Activated T-helper 9 cell treated with anti-CD3 and anti-CD28 coated beads, Interleukin-2, amount 50 U/mL, for 16 hours (primary cell): Measurements from ENCODE around the gene RAD23A.
A peak's percentile ranks its signal among the peaks of the same experiment; 100 is the strongest.

Source experiments
- DNase-seq: peaks from one replicate; pipeline ENCODE4 v3.0.0-alpha.2; 2020; ENCODE audit warnings: low read depth

RAD23A gene

DNA sequence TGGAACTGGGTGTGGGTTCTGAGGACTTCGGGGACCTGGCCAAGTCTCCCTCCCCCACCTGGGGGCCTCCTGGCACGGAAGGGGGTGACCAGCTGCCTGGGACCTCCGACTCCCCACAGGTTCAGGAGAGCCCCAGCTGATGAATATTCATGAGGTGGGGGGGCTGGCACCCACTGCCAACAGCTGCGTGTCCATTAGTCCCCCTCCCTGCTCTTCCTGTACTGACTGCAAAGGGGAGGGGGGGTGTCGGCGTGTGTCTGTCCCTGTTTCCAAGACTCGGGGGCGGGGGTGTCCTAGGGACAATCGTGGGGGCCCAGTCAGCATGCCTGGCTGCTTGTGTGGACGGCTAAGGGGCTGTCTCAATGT lies 39.0 kb downstream of the RAD23A start:
- no peak for DNase-seq

DNA sequence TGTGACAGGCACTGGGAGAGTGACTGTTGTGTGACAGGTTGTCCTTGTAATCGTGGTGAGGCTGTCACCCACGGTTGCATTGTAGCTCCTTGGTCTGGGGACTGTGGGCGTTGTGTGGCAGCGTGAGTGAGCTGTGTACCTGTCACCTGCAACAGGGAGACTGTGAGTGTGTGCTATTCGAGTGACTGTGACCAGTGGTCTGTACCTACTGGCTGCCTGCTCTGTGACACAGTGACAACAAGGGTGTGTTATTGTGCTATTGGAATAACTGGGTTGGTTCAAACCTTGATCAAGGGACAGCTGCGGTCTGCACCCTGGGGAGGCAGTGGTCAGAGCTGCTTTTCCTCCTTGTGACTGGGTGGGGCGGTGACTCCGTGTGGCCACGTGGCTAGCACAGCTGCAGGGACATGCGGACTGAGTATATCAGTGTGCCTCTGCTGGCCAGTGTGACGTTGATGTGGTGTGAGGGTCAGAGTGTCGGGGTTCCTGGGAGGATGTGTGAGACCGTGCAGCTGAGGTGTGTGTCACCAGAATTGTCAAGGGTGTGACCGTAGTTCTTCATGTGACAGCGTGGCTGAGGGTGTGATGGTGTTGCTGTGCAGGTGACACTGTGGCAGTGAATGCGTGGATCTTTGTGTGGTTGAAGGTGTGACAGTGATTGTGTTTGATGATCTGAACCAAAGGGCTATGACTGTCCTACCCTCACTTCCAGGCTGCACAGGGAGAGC lies 39.6 kb downstream of the RAD23A start:
- DNase-seq: no peak

DNA sequence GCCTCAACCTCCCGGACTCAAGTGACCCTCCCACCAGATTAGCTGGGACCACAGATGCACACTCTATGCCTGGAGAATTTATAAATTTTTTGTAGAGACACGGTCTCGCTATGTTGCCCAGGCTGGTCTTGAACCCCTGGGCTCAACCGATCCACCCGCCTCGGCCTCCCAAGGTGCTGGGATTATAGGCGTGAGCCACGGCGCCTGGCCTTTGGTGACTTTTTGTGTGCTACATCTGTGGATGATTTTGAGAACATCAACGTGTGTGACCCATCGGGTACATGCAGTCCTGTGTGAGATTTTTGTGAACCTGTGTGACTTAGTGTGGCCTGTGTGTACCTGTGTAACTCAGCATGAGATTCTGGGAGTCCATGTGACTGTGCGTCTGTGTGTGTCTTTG lies 41.1 kb downstream of the RAD23A start:
- DNase-seq: no peak

DNA sequence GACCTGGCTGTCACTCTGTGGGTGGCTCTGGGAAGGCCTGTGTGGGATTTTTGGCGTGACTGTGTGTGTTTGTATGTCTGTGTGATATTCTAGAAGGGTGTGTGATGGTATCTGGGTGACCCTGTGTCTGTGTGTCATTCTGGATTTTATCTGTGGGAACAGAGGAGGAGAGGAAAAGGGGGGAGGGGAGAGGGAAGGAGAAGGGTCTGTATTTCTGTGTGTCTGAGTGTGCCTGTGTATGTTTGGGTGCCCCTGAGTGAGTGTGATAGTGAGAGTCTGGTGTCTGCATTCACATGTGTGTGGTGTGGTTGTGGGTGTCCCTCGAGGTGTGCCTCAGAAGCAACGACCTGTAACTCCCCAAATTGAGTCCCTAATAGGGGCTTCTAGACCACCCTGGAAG lies 41.5 kb downstream of the RAD23A start:
- no peak for DNase-seq

DNA sequence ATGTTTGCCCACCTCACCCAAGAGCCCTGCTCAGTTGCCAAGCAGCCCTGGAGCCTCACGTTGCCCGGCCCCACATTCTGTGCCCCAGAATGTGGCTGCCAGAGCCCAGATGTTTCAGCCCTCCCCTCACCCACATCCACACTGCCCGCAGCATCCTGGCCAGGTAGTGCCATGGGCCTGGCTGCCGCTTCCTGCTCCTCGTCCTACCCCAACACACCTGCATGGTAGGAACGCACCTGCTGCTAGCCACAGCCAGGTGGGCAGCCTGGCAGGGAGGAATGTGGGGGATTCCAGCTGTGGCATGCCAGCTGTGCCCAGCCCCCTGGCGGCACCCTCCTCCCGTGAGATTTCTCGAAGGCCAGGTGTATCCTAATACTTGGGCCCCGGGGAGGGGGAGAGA lies 42.1 kb downstream of the RAD23A start:
- DNase-seq: no peak

DNA sequence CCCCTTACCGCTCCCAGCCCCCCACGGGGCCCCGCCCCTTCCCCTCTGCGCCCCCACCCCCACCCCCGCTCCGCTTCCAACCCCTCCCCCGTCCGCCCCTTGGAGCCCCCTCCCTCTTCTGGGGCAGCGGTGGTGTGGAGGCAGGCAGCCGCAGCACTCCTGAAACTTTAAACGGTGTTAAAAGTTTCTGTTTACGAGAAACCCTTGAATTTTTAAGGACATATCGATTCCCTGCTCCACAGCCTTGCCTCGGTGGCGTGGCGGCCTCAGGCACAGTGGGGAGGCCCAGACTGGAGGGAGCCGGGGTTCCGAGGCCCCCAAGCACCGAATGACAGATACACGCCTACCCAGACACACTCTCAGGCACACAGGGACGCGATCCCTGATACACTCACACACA lies 44.8 kb downstream of the RAD23A start:
- no peak for DNase-seq

DNA sequence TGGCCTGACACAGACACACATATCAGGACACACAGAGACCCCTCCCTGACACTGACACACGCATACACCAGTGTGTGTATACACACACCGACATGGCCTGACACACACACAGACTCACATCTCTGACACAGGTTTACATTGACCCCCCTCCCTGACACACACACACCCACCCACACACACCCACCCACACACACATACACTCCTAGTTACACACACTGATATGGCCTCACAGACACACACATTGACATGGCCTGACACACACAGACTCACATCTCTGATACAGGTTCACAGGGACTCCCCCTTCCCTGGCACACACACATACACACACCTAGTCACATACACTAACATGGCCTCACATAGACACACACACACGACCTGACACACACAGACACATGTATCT lies 45.2 kb downstream of the RAD23A start:
- DNase-seq: no peak

DNA sequence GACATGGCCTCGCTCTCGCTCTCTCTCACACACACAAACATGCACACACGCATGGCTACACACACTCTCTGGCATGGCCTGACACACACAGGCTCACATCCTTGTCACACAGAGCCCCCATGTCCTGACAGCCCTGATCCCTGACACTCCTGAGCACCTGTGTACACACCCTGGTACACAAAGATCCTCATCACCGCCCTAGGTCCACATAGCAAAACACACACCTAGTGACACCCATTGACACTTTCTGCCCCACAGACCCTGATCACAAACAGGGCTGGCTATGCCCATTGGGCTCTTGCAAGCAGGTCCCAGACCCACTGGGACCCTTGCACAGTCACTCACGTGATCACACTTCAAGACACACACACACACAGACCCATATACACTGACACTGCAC lies 45.6 kb downstream of the RAD23A start:
- no peak for DNase-seq

DNA sequence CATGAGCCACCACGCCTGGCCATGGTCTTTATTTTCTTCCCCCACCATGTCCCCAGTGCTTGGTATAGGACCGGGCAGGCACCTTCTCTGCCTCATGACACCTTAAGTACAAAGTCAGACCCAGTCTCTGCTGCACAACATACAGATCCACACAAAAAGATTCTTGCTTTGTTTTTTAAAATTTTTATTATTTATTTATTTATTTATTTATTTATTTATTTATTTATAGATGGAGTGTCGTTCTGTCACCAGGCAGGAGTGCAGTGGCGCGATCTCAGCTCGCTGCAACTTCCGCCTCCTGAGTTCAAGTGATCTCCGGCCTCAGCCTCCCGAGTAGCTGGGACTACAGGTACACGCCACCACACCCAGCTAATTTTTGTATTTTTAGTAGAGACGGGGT lies 47.1 kb downstream of the RAD23A start:
- no peak for DNase-seq

DNA sequence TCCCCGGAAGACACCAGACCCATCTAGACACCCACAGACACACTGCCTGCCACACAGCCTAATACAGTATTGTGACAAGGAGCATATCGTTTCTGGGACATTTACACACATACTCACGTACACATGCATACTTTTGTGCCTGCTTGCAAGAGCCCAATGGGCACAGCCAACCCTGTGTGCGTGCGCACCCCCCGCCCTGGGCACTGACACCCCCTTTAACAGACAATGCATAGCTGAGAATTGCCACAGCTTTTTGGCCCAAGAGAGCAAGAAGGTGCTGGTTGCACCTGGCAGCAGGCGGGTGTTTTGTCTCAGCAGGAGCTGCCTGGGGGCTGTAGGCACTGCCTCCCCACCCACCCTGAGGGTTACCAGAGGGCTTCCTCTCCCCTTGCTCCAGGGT lies 47.9 kb downstream of the RAD23A start:
- DNase-seq: no peak

DNA sequence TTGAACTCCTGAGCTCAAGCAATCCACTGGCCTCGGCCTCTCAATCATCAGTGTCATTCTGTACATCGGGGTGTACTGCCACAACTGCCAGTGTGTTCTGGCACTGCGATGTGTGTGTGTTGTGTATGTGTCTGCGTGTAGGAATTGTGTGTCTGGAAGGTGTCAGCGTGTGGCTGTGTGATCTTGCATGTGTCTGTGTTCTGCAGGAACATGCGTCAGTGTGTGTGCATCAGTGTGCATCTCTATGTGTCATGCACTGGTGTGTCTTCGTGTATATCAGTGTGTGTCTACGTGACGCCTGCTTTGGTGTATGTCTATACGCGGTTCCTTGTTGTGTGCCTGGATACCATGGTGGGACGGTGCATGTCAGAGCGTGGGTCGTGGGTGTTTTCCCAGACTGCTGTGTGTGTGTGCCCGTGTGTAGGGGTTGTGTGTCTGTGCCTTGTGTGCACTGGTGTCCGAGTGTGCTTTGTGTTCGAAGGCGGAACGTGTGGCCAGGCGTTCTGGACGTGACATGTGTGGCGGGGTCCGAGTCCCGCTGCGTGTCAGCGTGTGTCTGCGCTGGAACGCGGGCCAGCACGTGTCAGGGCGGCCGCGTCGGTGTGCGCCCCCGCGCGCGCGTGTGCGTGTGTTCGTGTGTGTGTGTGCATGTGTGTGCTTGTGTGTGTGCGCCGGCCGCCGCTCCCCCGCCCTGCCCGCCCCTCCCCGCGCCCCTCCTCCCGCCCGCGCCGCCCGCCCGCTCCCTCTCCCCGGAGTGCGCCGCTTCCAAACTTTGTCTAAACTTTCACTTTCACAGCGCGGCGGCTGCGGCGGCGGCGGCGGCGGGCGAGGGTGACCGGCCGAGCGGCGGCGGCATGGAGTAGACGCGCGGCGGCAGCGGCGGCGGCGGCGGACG lies 49.3 kb downstream of the RAD23A start, which contains the start of gene NFIX:
TSS of gene NFIX (plus strand) at position 775 of the 895 bp plus-strand sequence. CDS start 363 bp downstream, outside the sequence.
- DNase-seq: peak; percentile 34

DNA sequence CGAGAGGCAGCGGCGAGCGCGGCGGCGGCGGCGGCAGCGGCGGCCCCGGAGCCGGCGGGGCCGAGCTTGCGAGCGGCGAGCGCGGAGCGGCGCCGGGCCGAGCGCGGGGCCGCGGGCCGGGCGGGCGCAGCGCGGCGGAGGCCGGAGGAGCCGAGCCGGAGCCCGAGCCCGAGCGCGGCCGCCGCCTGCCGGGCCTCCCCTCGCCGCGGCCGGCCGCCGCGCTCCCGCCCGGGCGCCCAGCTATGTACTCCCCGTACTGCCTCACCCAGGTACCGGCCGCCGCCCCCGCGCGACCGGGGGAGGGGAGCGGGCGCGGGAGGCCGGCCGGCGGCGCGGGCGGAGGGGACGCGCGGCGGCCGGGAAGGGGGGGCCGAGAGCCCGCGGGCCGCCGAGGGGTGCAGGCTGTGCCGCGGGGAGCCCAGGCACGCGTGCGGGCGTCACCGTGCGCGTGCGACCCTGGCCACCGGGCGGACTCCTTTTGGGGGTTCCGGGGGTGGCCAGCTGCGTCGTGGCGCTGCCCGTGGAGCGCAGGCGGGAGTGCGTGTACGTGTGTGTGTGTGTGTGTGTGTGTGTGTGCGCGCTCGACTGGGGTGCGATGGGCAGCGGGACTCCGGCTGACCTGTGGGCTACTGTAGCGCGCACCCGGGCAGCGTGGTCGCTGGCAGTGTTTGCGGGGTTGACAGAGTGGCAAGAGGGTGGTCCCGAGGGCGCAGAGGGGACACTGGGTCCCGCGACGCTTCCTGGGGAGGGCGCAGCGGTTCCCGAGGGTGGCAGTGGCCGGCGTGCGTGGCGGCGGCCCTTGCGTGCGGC lies 50.1 kb downstream of the RAD23A start:
- no peak for DNase-seq

DNA sequence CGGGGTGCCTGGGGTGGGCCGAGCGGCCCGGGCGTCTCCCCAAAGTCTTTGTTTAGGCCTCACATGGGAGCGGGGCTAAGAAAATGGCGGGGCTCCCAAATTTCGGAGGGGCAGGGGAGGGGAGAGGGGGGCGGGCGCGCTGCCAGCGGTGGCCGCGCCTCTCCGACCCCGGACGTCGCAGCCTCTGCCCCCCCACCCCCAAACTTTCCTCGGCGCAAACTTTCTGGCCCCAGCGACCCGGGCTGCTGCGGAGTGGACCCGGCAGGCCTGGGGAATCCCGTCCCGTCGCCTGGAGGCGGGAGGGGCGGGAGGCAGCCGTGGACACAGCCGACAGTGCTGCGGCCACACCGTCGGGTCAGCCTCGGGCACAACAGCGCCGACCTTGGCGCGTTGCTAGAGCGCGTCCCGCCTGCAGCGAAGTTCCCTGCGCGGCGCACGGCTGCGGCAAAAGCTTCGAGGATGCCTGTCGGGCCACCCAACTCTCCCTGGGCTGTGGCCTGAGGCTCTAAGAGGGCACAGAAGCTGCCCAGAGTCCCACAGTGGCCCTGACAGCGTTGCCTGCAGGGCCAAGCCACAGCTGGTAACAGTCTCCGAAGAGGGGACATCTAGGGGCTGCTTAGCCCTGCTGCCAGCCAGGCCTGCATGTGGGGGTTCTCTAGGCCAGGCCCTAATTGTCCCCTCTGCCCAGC lies 50.9 kb downstream of the RAD23A start:
- DNase-seq: no peak

DNA sequence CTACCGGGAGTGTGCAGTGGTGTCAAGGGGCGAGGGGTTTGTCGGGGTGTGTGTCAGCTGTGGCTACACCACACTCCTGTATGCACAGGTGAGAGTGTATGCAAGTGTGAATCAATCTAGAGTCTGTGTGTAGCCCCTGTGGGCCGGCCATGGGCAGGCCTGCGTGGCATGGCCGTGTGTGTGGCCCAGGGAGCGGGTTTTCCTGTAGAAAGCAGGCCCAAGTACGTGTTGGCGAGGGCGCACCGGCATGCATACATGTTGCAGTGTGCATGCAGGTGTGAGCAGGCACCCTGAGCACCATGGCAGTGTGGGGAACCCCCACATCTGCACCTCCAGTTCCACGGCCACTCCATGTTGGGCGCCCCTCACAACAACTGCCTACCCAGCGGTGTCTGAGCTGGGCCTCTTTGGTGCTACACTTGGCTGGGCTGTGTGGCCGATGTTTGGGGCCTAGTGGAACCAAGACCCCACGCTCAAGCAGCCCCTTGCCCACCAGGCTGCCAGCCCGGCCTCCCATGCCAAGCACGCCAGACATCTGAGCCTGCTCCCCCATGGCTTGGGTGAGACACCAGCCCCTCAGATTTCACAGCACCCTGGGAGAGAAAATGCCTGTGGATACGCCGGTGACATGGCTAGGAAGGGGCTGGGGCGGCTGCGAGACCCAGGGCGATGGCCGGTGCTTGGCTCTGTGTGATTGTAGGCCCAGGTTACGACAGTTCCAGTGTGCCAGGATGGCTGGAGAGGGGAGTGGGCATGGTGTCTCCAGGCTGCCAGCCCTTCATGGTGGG lies 51.7 kb downstream of the RAD23A start:
- no peak for DNase-seq

DNA sequence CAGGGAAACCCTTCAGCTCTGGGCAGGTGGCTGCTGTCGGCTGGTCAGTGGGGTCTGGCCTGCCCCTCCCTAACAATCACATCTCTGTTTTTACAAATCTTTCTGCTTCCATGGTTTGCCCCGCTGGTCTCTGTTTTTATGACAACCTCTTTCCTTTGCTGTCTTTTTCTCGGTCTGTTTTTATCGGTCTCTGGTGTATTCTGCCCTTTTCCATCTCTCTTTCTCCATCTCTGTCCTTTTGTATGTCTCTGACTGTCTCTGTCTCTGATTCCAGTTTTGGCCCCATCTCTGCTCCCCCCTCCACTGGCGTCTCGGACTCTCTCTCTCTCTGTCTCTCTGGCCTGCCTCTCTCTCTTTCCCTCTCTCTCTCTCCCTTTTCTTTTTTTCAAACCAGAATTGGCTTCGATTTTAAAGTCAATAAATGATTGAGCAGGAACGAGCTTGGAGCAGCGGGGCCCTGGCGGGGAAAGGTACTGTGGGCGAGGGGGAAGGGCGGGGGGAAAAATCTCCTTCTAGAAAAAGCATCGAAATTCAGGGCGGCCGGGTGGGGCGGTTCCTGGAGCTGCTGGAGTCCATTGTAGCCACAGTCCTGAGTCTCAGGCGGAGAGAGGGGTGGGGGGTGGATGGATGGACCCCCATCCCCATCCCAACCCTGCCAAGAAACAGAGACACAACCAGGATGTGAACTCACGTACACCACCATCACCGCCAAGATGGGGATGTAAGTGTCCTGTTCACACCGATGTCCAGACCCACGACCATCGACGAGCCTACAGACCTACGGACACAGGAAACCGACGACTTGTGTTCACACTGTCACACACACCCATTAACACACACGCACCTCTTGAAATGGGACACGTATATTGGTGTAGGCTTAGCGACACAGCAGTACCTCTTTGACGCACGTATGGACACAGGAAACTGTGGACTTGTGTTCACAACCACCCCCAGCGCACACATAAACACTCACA lies 52.6 kb downstream of the RAD23A start:
- DNase-seq: no peak

DNA sequence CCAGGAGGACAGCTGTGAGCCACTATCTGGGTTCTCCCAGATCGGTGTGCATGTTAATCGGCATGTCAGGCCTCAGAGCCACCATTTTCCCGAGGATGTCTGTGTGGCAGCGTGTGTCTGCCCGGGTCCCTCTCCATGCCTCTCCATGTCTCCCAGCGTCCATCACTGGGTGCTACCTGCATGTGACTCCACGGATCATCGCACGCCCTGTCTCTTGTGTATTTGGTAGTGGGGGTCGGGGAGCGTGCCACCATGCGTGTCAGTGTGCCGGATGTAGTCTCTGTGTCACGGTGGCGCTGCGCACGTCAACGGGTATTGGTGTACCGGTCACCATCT lies 55.5 kb downstream of the RAD23A start:
- DNase-seq: no peak

DNA sequence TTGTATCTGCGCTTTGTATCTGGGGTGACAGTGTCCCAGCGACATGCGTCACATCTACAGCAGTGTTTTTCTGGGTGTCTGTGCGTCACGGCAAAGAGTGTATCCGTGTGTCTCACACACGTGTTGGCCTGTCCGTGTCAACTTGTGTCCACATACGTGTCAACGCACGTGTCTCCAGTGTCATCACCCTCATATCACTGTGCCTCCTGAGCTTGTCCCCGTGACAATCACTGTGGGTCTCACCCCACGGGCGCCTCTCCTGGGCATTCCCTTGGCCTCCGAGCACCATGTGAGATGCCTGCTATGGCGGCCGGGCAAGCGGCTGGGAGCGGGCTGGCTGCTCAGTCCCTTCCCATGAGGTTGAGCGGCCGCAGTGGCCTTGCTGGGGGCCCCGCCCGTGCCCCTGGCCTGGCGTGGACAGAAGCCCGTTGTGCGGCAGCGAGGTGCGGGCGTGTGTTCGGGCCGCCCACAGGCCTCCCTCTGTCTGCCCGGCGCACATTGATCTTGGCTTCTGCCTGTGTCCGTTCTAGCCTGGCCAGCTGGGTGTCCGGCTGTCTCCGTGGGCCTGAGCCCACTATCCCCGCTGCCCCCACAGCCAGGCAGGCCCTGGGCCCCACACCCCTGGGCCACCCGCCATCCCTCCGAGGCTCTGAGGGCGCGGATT lies 56.0 kb downstream of the RAD23A start:
- DNase-seq: no peak

DNA sequence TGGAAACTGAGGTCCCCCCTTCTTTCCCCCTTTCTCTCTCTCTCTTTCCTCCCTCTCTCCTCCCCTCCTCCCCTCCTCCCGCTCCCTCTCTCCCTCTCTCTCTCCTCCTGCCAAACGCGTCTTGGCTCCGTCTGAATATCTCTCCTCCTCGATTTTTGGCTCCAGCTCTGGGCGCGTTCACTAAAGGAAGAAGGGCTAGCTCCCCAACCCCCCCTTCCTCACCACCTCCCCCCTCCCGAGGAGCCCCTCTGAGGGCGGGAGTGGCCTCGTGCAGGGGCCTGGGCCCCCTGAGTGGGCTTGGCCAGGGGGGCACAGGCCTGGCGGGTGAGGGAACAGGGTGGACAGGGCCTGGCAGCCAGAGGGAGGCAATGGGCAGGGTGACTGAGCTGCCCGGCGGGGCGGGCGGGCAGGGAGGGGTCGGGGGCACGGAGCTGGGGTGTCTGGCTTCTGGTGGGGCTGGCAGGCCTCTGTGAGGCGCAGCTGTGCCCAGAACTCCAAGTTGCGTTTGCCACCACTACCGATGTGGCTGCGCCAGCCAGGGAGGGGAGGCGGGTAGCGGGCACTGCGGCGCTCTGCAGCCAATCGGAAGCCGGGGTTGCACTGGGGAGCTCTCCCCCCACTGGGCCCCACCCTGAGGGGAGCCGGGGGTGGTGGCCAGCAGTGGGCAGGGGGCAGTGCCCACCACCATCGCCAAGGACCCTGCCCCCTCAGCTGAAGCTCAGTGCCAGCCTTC lies 56.7 kb downstream of the RAD23A start:
- DNase-seq: no peak

DNA sequence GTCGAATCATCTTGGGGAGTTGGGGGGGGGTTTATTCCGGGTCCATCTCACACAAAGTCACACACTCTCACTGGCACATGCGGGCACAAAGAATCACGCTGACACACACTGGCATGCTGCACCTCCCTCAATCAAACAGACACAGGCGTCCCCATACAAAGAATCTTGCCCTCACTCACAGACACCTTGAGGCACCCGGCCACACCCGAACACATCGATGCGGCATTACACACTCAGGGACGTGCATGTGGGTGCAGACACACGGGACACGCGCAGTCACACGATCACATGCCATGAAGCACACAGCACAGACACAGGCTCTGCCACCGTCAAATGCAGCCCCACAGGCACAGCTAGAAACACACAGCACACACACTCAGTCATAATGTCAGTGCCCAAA lies 57.4 kb downstream of the RAD23A start:
- no peak for DNase-seq
